Renal cortex interstitium (tissue), 11 donors: ENCODE results near the gene LBP. TPM values are rescaled to one million over a fixed set of nuclear protein-coding genes. Genes with fewer than 3 reads are reported as not detected.
"Not testable (repeated sequence)": the region's sequence is repeated elsewhere in the genome, so short reads cannot be mapped to it uniquely, and the experiment has no call there.

Source experiments
- DNase-seq, 11 donors: peaks; one replicate each; pipeline ENCODE4 v3.0.0-alpha.2; 2013; ENCODE audit warnings: low read depth in 9 of 11, low spot score in 4 of 11; ENCODE audit errors: extremely low read depth in 1 of 11
- polyA plus RNA-seq, 3 donors: library from polyadenylated mRNA; unstranded; fragments of 120-200 nt; gene quantifications; one replicate each; pipeline ENCODE4 v1.2.1, GENCODE V29; 2013; ENCODE audit not compliant: insufficient read length in 3 of 3

LBP gene
- polyA plus RNA-seq, 3 donors, result not detected

DNA sequence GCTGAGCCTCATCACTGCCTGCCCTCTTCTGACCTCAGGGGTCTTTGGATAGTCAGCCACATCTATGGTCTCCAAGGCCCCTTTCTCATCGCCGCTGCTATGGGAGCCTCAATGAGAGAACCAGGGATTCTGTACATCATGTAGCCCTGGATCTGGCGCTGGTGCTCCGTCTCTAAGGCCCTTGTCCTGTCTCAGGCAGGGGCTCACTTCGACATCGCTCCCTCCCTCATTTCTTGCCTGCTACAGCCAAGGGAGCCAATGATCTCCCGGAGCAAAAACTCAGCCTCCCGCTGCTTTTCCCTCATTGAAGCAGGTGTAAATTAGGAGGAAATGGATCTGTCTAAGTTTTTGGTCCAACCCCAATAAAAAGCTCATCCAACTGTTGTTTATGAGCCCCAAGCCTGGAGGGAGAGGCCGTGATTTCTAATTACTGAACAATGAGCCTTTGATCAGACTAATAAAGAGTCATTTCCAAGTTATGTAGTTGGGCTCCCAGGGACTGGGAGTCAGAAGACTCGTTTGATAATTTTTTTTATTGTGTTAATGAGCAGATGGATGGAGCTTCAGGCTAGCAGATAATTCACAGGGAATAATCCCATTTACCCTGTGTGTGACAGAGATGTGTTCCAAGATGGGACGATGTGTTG, 30.9 kb downstream of the LBP start:
- DNase-seq, result no peak

DNA sequence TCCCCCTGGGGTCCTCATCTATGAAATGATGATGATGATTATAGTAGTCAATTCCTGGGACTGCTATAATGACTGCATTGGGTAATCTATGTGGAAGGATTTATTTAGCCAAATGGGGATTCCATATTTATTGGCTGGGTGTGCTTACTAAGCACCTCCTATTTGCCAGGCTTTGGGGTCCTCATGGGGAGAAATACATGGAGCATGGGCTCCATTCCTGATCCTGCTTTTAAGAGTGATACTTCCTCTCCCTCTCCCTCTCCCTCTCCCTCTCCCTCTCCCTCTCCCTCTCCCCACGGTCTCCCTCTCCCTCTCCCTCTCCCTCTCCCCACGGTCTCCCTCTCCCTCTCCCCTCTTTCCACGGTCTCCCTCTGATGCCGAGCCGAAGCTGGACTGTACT, 31.6 kb downstream of the LBP start:
- DNase-seq, result not testable (repeated sequence)

DNA sequence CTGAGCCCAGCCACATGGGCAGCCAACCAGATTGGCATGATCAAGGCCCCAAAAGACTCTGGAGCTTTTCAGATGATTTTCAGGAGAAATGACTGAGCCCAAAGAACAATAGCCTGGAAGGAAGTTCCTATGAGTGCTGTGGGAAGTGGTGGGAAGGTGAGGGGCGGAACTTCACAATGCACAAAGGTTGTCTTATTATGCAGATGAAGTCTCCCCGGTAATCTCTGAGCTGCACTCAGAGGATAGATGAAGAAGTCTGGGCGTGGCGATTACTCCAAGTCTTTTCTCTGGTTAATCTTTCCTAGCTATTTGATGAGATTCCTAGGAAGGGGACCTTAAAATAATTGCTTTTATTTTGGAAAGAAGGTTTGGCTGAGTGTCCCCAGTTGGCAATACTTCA, 36.9 kb downstream of the LBP start:
- no peak for DNase-seq

DNA sequence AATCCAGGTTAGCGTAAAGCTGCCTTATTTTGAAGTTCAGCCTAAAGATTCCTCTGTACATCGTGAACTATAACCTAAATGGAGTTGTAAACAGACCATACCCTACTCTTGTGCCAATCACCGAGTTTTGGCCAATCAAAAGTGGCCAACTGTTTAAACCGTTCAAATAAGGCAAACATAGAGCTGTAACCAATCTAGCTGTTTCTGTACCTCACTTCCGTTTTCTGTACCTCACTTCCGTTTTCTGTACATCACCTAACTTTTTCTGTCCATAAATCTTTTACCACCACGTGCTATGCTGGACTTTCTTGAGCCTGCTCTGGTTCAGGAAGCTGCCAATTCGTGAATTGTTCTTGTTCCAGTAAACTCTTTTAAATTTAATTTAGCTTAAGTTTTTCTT, 39.7 kb downstream of the LBP start:
- no peak for DNase-seq

DNA sequence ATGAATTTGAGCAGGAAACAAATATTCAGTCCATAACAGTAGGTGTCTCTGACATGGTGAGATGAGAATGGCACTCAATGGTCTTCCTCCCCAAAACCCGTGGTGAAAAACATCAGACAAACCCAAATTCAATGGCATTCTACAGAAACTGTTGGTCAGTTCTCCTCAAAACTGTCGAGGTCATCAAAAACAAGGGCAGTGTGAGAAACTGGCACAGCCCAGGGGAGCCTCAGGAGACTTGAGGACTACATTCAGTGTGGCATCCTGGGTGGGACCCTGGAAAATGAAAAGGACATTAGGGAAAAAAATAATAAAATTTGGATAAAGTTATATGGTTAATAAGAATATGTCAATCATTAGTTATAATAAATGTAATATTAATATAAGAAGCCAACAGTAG, 40.6 kb downstream of the LBP start:
- DNase-seq, result no peak

DNA sequence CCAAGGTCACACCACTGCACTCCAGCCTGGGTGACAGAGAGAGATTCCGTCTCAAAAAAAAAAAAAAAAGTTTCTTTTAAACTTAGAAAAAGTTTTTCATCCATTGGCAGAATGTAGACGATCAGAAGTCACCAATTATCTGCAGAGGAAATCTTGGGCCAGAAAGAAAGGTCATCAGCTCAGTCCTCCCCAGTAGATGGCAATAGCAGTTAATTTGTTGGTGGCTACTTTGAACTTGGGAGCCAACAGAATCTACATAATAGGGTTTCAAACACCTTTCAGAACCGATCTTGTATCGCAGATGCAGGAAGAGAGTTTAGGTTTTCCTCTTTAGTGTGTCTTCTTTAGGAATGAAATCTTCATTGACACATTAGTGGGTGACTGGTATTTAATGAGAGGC, 41.7 kb downstream of the LBP start:
- DNase-seq, result no peak

DNA sequence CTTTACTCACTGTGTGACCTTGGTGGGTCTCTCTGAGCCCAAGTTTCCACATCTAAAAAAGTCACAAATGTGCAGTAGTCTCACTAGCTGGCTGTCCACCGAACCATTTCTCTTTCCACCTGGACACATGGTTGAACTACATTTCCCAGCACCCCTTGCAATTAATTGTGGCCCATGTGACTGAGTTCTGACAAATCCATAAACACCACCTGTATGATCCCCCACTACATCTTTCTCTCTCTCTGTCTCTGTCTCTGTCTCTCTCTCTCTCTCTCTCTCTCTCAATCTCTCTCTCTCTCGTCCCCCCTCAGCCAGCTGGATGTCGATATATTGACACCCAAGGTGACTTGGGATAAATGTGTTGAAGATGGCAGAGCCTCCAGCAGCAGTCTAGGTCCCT, 46.1 kb downstream of the LBP start:
- DNase-seq, result no peak

DNA sequence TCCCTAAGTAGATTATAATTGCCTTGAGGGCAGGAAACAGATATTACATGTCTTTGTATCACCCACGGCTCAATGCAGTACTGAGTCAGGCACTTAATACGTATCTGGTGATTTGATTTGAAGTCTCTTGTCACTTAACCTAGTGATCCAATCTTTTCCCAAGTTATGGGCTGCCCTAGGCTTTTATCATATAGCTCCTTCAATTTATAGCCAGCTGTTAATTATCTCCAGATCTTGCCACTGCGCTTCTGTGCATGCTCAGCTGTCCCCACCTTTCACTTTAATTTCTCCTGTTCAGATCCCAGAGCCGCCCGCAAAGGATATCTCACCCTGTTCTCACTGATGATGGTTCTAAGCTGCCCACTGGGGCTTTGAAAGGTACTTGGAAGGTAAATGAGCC, 47.0 kb downstream of the LBP start:
- no peak for DNase-seq

DNA sequence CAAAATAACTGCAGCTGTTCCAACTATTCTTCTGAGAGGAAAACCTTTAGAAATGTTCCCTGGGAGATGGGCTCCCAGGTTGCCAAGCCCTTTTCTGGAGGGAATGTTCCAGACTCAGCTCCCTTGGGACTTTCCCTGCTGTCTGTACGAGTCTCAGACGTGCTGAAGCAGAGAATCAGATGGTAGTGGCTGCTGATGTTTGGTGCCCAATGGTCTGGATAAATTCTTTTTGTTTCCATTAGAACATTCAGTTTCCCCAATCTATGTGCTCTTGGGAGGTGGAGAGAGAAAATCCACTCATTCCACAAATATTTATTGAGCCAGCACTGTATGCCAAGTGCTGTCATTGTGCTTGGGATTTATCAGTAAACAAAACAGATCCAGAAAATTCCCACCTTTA, 48.9 kb downstream of the LBP start:
- DNase-seq, result no peak

DNA sequence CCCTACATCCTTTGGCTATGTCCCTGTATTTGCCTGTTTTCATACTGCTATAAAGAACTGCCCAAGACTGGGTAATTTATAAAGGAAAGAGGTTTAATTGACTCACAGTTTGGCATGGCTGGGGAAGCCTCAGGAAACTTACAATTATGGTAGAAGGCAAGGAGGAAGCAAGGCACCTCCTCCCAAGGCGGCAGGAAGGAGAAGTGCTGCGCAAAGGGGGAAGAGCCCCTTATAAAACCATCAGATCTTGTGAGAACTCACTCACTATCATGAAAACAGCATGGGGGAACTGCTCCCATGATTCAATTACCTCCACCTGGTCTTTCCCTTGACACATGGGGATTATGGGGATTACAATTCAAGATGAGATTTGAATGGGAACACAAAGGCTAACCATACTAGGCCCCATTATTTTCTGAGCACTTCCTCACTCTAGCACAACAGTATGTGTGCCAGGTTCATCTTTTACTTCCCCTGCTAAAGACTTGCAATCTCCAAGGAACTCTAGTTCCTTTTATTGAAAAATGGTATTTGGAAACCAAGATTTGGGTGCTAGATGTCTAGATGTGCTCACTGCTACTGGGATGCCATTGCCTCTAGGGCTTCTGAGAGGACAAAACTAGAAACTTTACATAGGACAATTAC, 49.6 kb downstream of the LBP start:
- not testable (repeated sequence) for DNase-seq

DNA sequence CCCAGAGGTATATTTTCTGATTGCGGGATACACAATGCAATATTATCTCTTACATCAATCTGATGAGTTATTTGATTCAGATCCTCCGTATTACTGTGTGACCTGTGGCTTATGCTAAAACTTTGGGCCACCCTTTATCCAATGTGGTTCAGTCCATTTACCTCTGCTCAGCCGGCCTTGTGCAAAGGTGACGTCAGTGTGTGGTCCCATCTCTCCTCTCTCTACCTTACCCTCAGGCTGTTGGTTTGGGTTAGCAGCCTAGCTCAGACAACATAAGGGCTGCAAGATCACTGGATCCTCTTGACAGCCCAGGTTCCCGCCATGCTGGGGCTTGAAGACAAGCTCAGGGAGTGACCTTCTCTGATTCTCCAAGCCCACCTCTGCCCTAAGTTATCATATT, 55.8 kb downstream of the LBP start:
- DNase-seq, result no peak

DNA sequence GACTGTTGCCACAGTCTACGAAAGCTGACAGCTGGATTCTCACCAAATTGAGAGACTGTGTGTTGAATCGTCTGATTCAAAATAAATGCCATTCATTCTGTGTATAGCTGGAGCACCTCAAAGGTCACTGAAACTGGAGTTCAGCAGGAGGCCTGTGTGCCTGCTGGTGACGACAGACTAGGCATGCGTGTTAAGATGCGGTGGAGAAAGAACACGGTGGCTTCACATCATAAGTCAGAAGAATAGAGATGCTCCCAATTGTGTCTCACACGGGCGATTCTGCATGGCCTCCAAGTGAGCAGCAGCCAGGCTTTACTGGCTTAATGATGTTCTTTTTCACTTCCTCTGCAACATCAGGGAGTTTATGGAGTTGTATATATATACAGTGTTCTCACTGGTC, 56.5 kb downstream of the LBP start:
- no peak for DNase-seq

DNA sequence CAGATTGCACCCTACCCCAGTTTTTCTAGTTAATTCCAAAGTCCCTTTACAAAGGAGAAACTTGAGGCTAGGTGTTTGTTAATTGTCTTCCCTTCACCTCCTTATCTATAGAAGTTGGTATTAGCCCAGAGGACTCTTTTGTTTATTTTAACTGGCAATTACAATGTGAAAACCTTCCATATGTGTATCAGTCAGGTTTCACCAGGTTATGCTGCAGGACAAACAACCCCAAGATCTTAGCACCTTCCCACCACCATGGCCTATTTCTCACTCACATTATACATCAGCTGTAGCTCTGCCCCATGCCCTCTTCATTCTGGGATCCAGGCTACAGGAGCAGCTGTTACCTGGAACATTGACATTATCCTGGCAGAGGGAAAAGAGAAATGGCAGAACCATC, 57.7 kb downstream of the LBP start:
- no peak for DNase-seq

DNA sequence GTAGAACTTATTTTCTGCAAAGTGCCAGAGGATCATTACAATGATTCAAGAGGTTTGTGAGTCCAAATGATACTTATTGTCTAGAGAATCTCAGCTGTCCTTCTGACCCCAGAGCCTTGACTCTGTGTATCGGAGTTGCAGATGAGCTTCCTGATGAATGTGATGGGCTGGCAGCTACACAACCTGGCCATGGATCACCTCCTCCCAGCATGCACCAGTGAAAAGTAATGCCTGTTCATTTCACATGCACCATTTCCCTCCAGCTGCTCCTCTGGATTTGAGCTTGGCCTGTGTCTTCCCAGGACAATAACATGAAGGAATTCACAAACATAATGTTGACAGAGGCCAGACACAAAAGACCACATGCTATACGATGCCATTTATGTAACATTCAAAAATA, 58.9 kb downstream of the LBP start:
- DNase-seq, result no peak

DNA sequence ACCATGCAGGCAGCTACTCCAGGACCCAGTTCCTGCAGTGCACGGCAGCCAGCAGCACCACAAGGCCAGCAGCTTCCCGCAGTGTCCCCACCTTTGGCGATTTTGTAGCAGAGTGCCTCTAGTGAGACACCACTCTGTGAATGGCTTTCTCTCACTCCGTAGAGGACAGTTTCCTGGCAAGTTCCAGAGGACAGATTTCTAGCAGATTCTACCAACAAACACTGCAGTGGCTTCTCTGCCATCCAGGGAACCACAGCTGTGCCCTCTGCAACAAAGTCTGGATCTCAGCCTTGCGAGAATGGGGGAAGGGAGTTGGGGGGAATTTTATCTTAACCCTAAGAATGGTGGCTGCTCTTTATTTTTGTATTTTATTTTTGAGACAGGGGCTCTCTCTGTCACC, 60.2 kb downstream of the LBP start:
- DNase-seq, result no peak

DNA sequence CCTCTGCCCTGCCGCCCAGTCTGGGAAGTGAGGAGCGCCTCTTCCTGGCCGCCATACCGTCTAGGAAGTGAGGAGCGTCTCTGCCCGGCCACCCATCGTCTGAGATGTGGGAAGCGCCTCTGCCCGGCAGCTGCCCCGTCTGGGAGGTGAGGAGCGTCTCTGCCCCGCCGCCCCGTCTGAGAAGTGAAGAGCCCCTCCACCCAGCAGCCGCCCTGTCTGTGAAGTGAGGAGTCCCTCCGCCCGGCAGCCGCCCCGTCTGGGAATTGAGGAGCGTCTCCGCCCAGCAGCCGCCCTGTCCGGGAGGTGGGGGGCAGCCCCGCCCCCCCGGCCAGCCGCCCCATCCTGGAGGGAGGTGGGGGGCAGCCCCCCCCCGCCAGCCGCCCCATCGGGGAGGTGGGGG, 61.0 kb downstream of the LBP start:
- no peak for DNase-seq

DNA sequence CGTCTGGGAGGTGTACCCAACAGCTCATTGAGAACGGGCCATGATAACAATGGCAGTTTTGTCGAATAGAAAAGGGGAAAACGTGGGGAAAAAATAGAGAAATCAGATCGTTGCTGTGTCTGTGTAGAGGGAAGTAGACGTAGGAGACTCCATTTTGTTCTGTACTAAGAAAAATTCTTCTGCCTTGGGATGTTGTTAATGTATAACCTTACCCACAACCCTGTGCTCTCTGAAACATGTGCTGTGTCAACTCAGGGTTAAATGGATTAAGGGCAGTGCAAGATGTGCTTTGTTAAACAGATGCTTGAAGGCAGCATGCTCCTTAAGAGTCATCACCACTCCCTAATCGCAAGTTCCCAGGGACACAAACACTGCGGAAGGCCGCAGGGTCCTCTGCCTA, 61.5 kb downstream of the LBP start:
- not testable (repeated sequence) for DNase-seq

DNA sequence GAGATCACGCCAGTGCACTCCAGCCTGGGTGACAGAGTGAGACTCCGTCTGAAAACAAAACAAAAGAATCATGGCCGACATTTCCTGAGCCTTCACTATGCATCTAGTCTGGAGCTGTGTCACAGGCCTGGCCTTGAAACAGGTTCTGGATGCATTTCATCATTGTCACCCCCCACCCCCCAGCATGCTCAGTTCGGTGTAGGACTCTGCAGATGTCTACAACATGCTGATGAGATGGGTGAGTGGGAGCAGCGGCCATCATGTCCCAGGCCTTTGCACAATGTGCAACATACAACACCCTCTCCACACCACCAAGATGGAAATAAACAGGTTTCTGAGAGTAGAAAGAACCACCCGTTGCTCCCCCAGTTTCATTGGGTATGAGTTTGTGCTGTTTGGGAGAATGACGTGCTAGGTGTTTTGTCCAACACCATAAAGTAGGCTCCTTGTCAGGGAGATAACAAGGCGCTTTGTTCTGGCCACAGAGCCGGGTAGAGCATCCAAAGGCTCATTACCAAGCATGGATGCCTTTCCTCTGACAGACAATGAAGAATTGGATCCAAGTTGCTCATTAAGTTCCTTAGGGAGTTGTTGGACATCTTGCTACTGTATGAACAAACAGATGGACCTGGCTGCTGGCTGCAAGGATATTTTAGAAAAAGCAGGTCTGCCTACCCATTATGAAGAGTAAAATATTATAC, 66.7 kb downstream of the LBP start:
- DNase-seq, result no peak

DNA sequence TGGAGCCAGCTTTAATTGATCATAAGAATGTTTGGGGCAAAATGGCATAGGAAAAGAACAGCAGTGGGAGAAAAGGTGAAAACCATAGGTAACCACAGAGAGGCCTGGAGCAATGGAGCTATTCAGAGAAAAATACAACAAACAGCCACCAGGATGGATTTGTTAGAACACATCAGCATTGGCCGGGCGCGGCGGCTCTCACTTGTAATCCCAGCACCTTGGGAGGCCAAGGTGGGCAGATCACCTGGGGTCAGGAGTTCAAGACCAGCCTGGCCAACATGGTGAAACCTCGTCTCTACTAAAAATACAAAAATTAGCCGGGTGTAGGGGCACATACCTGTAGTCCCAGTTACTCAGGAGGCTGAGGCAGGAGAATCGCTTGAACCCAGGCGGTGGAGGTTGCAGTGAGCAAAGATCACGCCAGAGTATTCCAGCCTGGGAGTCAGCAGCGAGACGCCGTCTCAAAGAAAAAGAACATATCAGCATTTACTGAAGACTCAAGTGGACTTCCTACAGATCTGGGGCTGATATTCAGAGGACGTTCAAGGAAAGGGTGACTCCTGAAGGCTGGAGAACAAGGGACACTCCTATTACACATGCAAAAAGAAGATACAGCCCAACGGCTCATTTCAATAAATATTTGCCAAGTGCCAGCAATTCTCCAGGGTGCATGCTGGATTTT, 68.6 kb downstream of the LBP start:
- DNase-seq, result no peak

DNA sequence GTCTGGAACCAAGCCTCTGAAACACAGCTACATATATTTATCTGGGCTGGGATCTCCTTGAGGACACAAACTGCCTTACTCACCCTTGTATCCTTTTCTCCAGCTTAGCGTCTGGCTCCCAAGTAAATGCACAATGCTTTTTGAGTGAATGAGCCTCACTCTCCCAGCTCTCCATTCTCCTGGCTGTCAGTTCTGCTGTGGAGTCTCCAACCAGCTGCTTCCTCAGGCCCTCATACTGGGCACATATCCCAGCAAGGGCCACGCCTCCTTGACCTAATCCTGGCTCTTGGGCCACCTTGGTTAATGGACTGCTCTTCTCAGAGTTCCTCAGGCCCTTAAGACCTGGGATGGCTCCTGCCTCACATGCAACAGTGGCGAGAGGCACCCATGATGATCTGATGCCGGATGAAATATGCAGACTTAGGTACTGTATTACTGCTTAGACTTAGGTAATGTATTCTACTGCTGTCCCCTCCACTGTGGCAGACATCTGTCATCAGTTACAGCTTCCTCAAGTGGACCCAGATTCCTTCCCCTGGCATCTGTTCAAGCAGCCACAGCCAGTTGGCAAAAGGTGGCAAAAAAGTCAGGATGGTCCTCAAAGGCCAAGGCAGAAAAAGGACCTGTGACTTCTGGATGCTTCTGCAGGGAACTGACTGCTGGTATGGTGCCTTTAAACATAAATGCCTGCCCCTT, 72.4 kb downstream of the LBP start:
- DNase-seq, result no peak
